KMS-11 (cell line): Measurements from ENCODE around the gene NDUFC1.
A peak's percentile ranks its signal among the peaks of the same experiment; 100 is the strongest.

ENCODE experiments used
- H2AFZ ChIP-seq: fragments of 200-600 bp; sonication (generic); 2 replicates; pipeline ENCODE4 v1.6.1; 2016; ENCODE audit warnings: antibody characterized with exemption, mixed run types, low read depth
- H3K27ac ChIP-seq: fragments of 200-600 bp; sonication (generic); 2 replicates; pipeline ENCODE4 v1.6.1; 2016; ENCODE audit warnings: mild to moderate bottlenecking, mixed run types
- H3K27me3 ChIP-seq: fragments of 200-600 bp; sonication (generic); 2 replicates; pipeline ENCODE4 v1.6.1; 2017; ENCODE audit warnings: mild to moderate bottlenecking, low read depth, mixed run types, moderate library complexity; ENCODE audit not compliant: insufficient read depth
- H3K36me3 ChIP-seq: fragments of 200-600 bp; sonication (generic); 2 replicates; pipeline ENCODE4 v1.6.1; 2017; ENCODE audit warnings: mild to moderate bottlenecking, mixed run types; ENCODE audit not compliant: insufficient read depth
- H3K4me1 ChIP-seq: fragments of 200-600 bp; sonication (generic); 2 replicates; pipeline ENCODE4 v1.6.1; 2016; ENCODE audit warnings: mild to moderate bottlenecking, low read depth, mixed run types; ENCODE audit not compliant: poor library complexity, severe bottlenecking
- H3K4me2 ChIP-seq: fragments of 200-600 bp; sonication (generic); 2 replicates; pipeline ENCODE4 v1.7.0; 2016; ENCODE audit warnings: mild to moderate bottlenecking, mixed run types
- H3K4me3 ChIP-seq: fragments of 200-600 bp; sonication (generic); IDR thresholded peaks from 2 replicates; pipeline ENCODE4 v1.6.1; 2017; ENCODE audit warnings: low read depth, low read length, mixed read lengths; ENCODE audit not compliant: insufficient read depth
- H3K79me2 ChIP-seq: fragments of 200-600 bp; sonication (generic); 2 replicates; pipeline ENCODE4 v1.6.1; 2016; ENCODE audit warnings: low read depth, mixed run types; ENCODE audit not compliant: insufficient read depth
- H3K9ac ChIP-seq: fragments of 200-600 bp; sonication (generic); 2 replicates; pipeline ENCODE4 v1.6.1; 2016; ENCODE audit warnings: mild to moderate bottlenecking, mixed run types
- H4K20me1 ChIP-seq: fragments of 200-600 bp; sonication (generic); 2 replicates; pipeline ENCODE4 v1.6.1; 2016; ENCODE audit warnings: mild to moderate bottlenecking, mixed run types; ENCODE audit not compliant: insufficient read depth
- CTCF ChIP-seq: fragments of 200-600 bp; sonication (generic); conservative IDR thresholded peaks from 2 replicates; pipeline ENCODE4 v1.6.1; 2017; ENCODE audit warnings: low read depth, mild to moderate bottlenecking, antibody characterized with exemption, low read length, moderate library complexity, mixed read lengths

NDUFC1 gene

GRCh38 chr4:139241784-139242151, 60.5 kb downstream of the NDUFC1 start:
- no peaks in the 10 kb centered on the region for H4K20me1 ChIP-seq
- H3K4me1 ChIP-seq: peaks cover 52% of the 10 kb centered on the region
- peak overlapping the region; percentile 70; the same call in 1 of the 2 replicates for H3K27ac ChIP-seq
- H3K36me3 ChIP-seq: no peaks in the 10 kb centered on the region
- no peaks in the 10 kb centered on the region for H3K79me2 ChIP-seq
- H3K4me2 ChIP-seq: peak overlapping the region; percentile 72; the same call in 1 of the 2 replicates
- H3K9ac ChIP-seq: no peak overlapping the region
- TF ChIP-seq CTCF: no peak
- no peak overlapping the region for H3K4me3 ChIP-seq
- no peak overlapping the region for H2AFZ ChIP-seq
- no peaks in the 10 kb centered on the region for H3K27me3 ChIP-seq

DNA sequence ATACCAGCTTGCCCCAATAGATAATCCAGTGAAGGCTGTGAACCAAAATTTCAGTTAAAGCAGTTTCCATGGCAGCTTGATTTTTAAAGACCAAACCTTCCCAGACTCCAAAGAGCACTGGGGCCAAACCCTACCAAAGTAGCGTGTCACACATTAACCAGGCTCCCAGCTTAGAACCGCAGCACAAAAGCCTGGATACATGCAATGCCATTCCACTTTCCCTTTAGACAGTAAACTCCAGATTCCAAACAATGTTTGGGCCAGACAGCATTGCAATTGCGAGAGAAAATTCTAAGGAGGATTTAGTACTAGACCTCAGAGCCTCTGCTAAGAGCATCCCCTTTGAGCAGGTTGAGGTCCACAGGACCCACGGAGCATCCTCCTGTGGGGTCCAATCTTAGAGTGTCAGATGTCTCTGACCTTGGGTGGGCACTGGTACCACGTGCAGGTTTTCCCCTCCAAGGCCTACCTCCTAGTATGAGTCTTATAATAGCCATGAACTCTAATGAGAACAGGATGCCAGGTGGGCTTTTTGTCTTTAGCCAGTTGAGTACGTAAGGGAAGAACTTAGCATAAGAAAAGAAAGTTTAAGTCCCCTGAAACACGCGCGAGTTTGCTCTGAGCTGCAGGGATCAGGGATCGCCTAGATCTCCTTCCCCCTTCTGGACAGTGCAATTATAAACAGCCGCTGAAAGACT, 61.0 kb downstream of the NDUFC1 start:
- H3K79me2 ChIP-seq: no peaks in the 10 kb centered on the region
- peaks cover 53% of the 10 kb centered on the region for H3K4me1 ChIP-seq
- H3K27me3 ChIP-seq: no peaks in the 10 kb centered on the region
- H3K4me2 ChIP-seq: peak overlapping the region; percentile 72; the same call in 1 of the 2 replicates
- no peaks in the 10 kb centered on the region for H4K20me1 ChIP-seq
- H3K36me3 ChIP-seq: no peaks in the 10 kb centered on the region
- no peak overlapping the region for H3K9ac ChIP-seq
- no peak overlapping the region for H3K27ac ChIP-seq
- H3K4me3 ChIP-seq: no peak overlapping the region
- H2AFZ ChIP-seq: no peak overlapping the region
- no peak for TF ChIP-seq CTCF
